ENCODE data around the gene DLG5. TPM values are rescaled to one million over a fixed set of nuclear protein-coding genes. Genes with fewer than 3 reads are reported as not detected.

The DLG5 gene
- total and polyA plus RNA-seq, 11 donors: 5.2 to 27.1 (median 12.8) TPM

DNA sequence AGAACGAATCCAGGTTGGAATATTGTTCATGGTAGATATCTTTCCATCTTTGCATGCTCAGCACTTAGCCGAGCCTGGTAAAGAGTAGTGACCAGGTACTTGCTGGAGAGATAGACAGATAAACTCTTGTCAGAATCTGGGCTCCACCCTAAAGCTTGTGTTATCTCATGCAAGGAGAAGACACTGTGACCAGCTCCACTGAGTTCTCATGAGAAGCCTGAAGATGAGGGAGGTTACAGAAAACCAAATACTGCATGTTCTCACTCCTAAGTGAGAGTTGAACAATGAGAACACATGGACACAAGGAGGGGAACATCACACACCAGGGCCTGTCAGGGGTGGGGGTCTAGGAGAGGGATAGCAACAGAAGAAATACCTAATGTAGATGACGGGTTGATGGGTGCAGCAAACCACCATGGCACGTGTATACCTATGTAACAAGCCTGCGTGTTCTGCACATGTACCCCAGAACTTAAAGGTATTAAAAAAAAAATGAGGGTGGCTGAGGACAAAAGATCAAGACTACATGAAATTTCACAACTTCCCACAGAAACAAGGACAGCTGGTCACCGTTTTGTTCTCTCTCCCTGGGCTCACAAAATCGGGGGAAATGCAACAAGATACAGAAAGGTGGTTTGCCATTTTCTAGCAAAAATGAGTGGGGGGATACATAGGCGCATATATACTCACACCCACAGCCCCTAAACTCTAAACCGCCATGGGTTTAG is 17.4 kb downstream of the DLG5 start:
- no peak overlapping the region for H3K4me3 ChIP-seq
- intact Hi-C loops (cut with DNase I): no loop called here
- no peak for ATAC-seq
- WGBS, 4 donors: 79 to 87% (median 83%) methylated on average over 9 of the region's 9 CpGs
- H3K36me3 ChIP-seq: no peaks in the 10 kb centered on the region
- no peaks in the 10 kb centered on the region for H3K9me3 ChIP-seq
- TF ChIP-seq CTCF (IDR thresholded peaks at IDR 0.05) (no peak), POLR2A (IDR thresholded peaks at IDR 0.05) (no peak)
- DNase-seq: no peak
- H3K27ac ChIP-seq: no peak overlapping the region
- H3K4me1 ChIP-seq: peaks cover 0 to 33% (median 8%) of the 10 kb centered on the region in 12 donors
- no peaks in the 10 kb centered on the region for H3K27me3 ChIP-seq

DNA sequence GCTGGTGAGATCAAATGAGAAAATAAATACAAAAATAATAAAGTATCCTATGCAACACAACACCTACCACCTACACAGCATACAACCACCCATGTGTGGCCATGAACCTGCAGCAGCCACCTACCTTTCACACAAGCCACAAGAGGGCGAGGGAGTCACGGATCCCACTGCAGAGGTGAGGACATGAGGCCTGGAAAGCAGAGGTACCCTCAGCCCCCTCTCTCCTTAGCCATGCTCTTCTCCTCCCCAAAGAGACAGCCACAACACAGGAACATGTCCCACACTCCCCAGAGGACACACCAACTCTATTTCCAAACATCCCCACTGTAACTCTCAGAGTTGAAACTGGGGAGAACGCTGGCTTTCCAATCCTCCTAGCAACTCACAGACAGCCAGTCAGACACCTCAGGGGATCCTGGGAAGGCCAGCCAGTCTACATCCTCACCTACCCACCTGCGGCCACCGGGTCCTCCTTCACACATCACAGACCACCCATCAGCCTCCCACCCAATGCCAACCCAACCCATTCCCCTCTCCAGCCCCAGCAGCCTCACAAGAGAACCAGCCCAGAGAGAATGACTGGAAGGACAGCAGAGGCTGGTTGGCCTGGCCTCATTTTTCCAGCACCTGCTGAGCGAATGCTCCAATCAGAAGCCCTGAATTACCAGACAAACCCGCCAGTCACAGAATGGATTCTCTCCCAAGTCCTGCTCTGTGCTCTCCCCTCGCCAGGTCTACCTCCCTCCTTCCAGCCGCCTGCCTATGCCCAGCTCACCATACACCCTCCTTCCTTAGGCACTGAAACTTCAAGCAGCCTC is 18.4 kb downstream of the DLG5 start:
- intact Hi-C loops (cut with DNase I): no loop called here
- Histone ChIP-seq H3K27me3 (no peaks in the 10 kb centered on the region), H3K9me3 (no peaks in the 10 kb centered on the region), H3K27ac (no peak overlapping the region), H3K4me1 (peaks cover 0 to 33% (median 8%) of the 10 kb centered on the region in 12 donors), H3K36me3 (no peaks in the 10 kb centered on the region), H3K4me3 (no peak overlapping the region)
- no peak for DNase-seq
- peak in 1 of 4 donors; percentile 24 for ATAC-seq
- 92 to 98% (median 93%) methylated on average over 9 of the region's 9 CpGs for WGBS, 4 donors
- TF ChIP-seq POLR2A (IDR thresholded peaks at IDR 0.05) (no peak), CTCF (IDR thresholded peaks at IDR 0.05) (peak in 1 of 12 donors; percentile 16)

DNA sequence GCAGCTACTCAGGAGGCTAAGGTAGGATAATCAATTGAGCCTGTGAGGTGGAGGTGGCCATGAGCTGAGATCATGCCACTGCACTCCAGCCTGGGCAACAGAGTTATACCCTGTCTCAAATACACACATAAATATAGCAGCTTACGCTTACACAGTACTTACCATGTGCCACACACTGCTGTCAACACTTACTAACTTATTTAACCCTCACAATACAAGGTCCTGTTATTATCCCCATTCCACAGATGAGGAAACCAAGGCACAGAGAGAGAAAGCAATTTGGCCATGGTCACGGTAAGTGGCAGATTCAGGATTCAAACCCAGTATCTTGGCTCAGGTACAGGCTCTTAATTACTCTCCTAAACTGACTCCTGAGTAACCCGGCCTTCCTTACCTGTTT is 19.1 kb downstream of the DLG5 start:
- no peak overlapping the region for H3K4me3 ChIP-seq
- TF ChIP-seq POLR2A (IDR thresholded peaks at IDR 0.05) (no peak), CTCF (IDR thresholded peaks at IDR 0.05) (no peak)
- H3K4me1 ChIP-seq: peaks cover 0 to 33% (median 8%) of the 10 kb centered on the region in 12 donors
- ATAC-seq (no peak), DNase-seq (no peak)
- no peak overlapping the region for H3K27ac ChIP-seq
- H3K9me3 ChIP-seq: no peaks in the 10 kb centered on the region
- H3K27me3 ChIP-seq: no peaks in the 10 kb centered on the region
- 85 to 90% (median 86%) methylated on average over 3 of the region's 3 CpGs for WGBS, 4 donors
- intact Hi-C loops (cut with DNase I): no loop called here
- H3K36me3 ChIP-seq: no peaks in the 10 kb centered on the region

- Histone ChIP-seq H3K9me3 (no peaks in the 10 kb centered on the region), H3K27me3 (no peaks in the 10 kb centered on the region), H3K4me1 (peaks cover 0 to 36% (median 9%) of the 10 kb centered on the region in 12 donors), H3K4me3 (no peak overlapping the region), H3K36me3 (no peaks in the 10 kb centered on the region), H3K27ac (no peak overlapping the region)
- no peak for ATAC-seq
- 75 to 90% (median 81%) methylated on average over 5 of the region's 5 CpGs for WGBS, 4 donors
- intact Hi-C loops (cut with DNase I): no loop called here
- TF ChIP-seq POLR2A (IDR thresholded peaks at IDR 0.05) (no peak), CTCF (IDR thresholded peaks at IDR 0.05) (no peak)
- no peak for DNase-seq
Measured at GRCh38 chr10:77906951-77907421, 19.6 kb downstream of the DLG5 start.

Data from heart left ventricle (tissue), 16 donors.